Measurements from ENCODE around the gene SERP2. TPM values are rescaled to one million over a fixed set of nuclear protein-coding genes. Genes with fewer than 3 reads are reported as not detected.

SERP2 gene
- total RNA-seq, 1 experiment from 2014 or later, result 1.8 TPM

GRCh38 chr13:44379885-44380284, 6.3 kb downstream of the SERP2 start:
- H3K9me3 Mint-ChIP-seq, result no peaks in the 10 kb centered on the region
- no peak overlapping the region for H3K4me2 ChIP-seq (ENCODE audit: insufficient read depth, insufficient read length, low read length)

More at GRCh38 chr13:44379885-44380284, 6.3 kb downstream of the SERP2 start:
- no peak overlapping the region for H3K27ac ChIP-seq (ENCODE audit: insufficient read length, low read depth, low read length)
- H2BK120ac ChIP-seq (ENCODE audit: low read depth, low read length, poor library complexity, severe bottlenecking), result no peak overlapping the region
- peak overlapping the region; percentile 44 for H3K18ac ChIP-seq (ENCODE audit: insufficient read length, low read depth, low read length)
- TF ChIP-seq CTCF (conservative IDR thresholded peaks at IDR 0.05), result no peak
- H3K79me1 ChIP-seq (ENCODE audit: insufficient read depth, low read depth, low read length, poor library complexity, severe bottlenecking), result no peaks in the 10 kb centered on the region
- Mint-ChIP-seq H3K36me3 (ENCODE audit: insufficient read depth in 1 of 3, low read depth in 3 of 3) (no peaks in the 10 kb centered on the region), H3K4me3 (no peak overlapping the region), H3K27ac (no peak overlapping the region), H3K4me1 (peaks cover 9 to 11% of the 10 kb centered on the region in 2 experiments), H3K27me3 (ENCODE audit: low read depth) (no peaks in the 10 kb centered on the region)
- WGBS (ENCODE audit: extremely low coverage, insufficient read length, low lambda C conversion rate), result no CpG with 5 or more reads among the region's 2 CpGs
- no peak overlapping the region for H4K5ac ChIP-seq (ENCODE audit: insufficient read length, low read depth, low read length)
- no peaks in the 10 kb centered on the region for H3K27me3 ChIP-seq (ENCODE audit: insufficient read depth, low read length)
- H4K20me1 ChIP-seq (ENCODE audit: control insufficient read depth, insufficient read depth, insufficient read length), result no peaks in the 10 kb centered on the region
- H3K23me2 ChIP-seq (ENCODE audit: insufficient read length, low read depth, low read length, poor library complexity, severe bottlenecking), result no peaks in the 10 kb centered on the region
- DNase-seq, result no peak
- no peak overlapping the region for H2BK20ac ChIP-seq (ENCODE audit: low read depth, low read length, poor library complexity, severe bottlenecking)
- no peak overlapping the region for H3K4ac ChIP-seq (ENCODE audit: low read depth, low read length)
- no peak overlapping the region for H3K14ac ChIP-seq (ENCODE audit: insufficient read depth, low read length)
- no peak overlapping the region for H4K91ac ChIP-seq (ENCODE audit: insufficient read length, low read depth, low read length)
- H2AFZ ChIP-seq (ENCODE audit: low read length), result no peak overlapping the region
- H3K56ac ChIP-seq (ENCODE audit: insufficient read length, low read depth, low read length), result no peak overlapping the region
- no peak overlapping the region for H2BK12ac ChIP-seq (ENCODE audit: insufficient read length, low read depth, low read length)
- H2AK5ac ChIP-seq (ENCODE audit: insufficient read length, low read length), result no peak overlapping the region
- no peak overlapping the region for H3T11ph ChIP-seq (ENCODE audit: low read length)
- H3K9ac ChIP-seq (ENCODE audit: extremely low read depth, insufficient read length, low read length), result no peak overlapping the region
- no peak overlapping the region for H2BK15ac ChIP-seq (ENCODE audit: low read depth, low read length)
- no peaks in the 10 kb centered on the region for H3K79me2 ChIP-seq (ENCODE audit: insufficient read depth, low read length)
- no peak overlapping the region for H4K8ac ChIP-seq (replicated peaks; ENCODE audit: insufficient read length, low read depth, low read length)
- H3K4me1 ChIP-seq (ENCODE audit: insufficient read depth, low read length), result no peaks in the 10 kb centered on the region
- no peaks in the 10 kb centered on the region for H3K9me3 ChIP-seq (ENCODE audit: control insufficient read depth, low read depth, low read length)
- no peak overlapping the region for H3K23ac ChIP-seq (ENCODE audit: insufficient read length, low read depth, low read length)
- H2BK5ac ChIP-seq (ENCODE audit: insufficient read length, low read length), result no peak overlapping the region
